ENCODE measurements around the gene PSME2. TPM values are rescaled to one million over a fixed set of nuclear protein-coding genes. Genes with fewer than 3 reads are reported as not detected.

The PSME2 gene
- total and polyA plus RNA-seq, 2 of the 13 experiments (the other 11 are each of a cell fraction or from before 2014, with no cell fraction given): 332 to 716 TPM

DNA sequence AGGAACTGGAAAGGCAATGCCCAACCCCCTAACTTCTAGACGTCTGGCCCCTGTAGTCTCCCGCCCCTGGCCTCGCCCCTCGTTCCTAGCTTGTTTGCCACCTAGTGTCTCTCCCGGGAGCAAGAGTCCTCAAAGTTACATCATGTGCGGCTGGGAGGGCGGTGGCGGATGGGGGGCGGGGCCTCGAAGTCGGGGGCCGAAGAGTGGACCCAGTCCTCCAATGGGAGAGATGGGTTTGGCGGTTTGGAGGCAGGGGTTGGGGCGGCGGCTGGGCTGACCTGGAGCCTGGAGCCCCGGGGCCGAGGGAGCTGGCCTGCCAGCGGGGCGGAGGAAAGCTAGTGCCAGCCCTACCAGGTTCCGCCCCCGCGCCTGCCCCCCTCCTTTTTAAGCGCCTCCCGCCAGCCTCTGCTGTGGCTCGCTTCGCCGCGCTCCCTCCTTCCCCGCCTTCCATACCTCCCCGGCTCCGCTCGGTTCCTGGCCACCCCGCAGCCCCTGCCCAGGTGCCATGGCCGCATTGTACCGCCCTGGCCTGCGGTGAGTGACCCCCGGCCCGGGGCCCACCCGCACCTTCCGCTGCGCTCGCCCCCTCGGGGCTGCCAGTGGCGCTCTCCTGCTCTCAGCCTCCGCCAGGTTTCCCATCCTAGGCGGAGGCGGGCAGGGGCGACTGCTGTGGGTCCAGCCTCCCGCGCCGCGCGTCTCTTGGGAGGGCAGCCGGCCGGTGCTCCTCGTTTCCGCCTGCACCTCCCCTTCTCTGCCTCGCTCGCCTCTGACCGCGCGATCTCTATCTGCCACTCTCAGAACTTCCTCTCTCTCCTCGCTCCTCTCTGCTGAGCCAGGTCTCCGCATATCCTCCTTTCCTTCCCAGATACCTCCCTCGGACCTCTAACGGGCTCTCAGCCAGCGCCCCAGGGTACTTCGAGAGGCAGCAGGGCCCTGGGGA is 52.2 kb downstream of the PSME2 start, which contains the start of gene PCK2 (continued):
- TF ChIP-seq, protein P1, sequence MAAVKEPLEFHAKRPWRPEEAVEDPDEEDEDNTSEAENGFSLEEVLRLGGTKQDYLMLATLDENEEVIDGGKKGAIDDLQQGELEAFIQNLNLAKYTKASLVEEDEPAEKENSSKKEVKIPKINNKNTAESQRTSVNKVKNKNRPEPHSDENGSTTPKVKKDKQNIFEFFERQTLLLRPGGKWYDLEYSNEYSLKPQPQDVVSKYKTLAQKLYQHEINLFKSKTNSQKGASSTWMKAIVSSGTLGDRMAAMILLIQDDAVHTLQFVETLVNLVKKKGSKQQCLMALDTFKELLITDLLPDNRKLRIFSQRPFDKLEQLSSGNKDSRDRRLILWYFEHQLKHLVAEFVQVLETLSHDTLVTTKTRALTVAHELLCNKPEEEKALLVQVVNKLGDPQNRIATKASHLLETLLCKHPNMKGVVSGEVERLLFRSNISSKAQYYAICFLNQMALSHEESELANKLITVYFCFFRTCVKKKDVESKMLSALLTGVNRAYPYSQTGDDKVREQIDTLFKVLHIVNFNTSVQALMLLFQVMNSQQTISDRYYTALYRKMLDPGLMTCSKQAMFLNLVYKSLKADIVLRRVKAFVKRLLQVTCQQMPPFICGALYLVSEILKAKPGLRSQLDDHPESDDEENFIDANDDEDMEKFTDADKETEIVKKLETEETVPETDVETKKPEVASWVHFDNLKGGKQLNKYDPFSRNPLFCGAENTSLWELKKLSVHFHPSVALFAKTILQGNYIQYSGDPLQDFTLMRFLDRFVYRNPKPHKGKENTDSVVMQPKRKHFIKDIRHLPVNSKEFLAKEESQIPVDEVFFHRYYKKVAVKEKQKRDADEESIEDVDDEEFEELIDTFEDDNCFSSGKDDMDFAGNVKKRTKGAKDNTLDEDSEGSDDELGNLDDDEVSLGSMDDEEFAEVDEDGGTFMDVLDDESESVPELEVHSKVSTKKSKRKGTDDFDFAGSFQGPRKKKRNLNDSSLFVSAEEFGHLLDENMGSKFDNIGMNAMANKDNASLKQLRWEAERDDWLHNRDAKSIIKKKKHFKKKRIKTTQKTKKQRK (IDR thresholded peaks at IDR 0.05; ENCODE audit: low read length): no peak
- no peak for TF ChIP-seq HNF1B (CRISPR knock-in tag; IDR thresholded peaks at IDR 0.05)
- peak; percentile 99 for TF ChIP-seq BRD4 (CRISPR knock-in tag; IDR thresholded peaks at IDR 0.05)
- no peak for TF ChIP-seq NBN (conservative IDR thresholded peaks at IDR 0.05)
- TF ChIP-seq RXRA (CRISPR knock-in tag; IDR thresholded peaks at IDR 0.05): peak; percentile 90
- TF ChIP-seq ZSCAN21 (CRISPR knock-in tag; IDR thresholded peaks at IDR 0.05; ENCODE audit: borderline replicate concordance): no peak
- TF ChIP-seq ZNF329 (CRISPR knock-in tag; IDR thresholded peaks at IDR 0.05; ENCODE audit: low read depth): no peak
- peak; percentile 96 for TF ChIP-seq SAP130 (CRISPR knock-in tag; IDR thresholded peaks at IDR 0.05; ENCODE audit: low read depth)
- TF ChIP-seq CERS6 (CRISPR knock-in tag; IDR thresholded peaks at IDR 0.05): peak; percentile 88; the same call in 1 of the 2 replicates
- no peak for TF ChIP-seq POLR2AphosphoS2 (IDR thresholded peaks at IDR 0.05; ENCODE audit: low read depth, low read length)
- TF ChIP-seq ZBTB42 (CRISPR knock-in tag; IDR thresholded peaks at IDR 0.05): peak; percentile 86
- peak; percentile 90 for TF ChIP-seq SNAI1 (CRISPR knock-in tag; IDR thresholded peaks at IDR 0.05; ENCODE audit: borderline replicate concordance)
- TF ChIP-seq KDM5A (IDR thresholded peaks at IDR 0.05; ENCODE audit: borderline replicate concordance, low read length): peak; percentile 42; the same call in 1 of the 2 replicates
- peak; percentile 98 for TF ChIP-seq HOXD1 (CRISPR knock-in tag; IDR thresholded peaks at IDR 0.05)
- peak; percentile 53; the same call in 1 of the 2 replicates for TF ChIP-seq HMG20B (CRISPR knock-in tag; conservative IDR thresholded peaks at IDR 0.05)
- TF ChIP-seq KAT8 (CRISPR knock-in tag; IDR thresholded peaks at IDR 0.05): peak; percentile 93
- TF ChIP-seq ZNF263 (CRISPR knock-in tag; IDR thresholded peaks at IDR 0.05): 0 out of 2 replicates have a peak, but pooled peaks have one; percentile 66
- TF ChIP-seq PCBP2 (optimal IDR thresholded peaks at IDR 0.05; ENCODE audit: low read depth, low read length, poor library complexity, severe bottlenecking): peak; percentile 100
- TF ChIP-seq ZC3H4 (CRISPR knock-in tag; IDR thresholded peaks at IDR 0.05; ENCODE audit: borderline replicate concordance): peak; percentile 96
- TF ChIP-seq ZNF205 (CRISPR knock-in tag; IDR thresholded peaks at IDR 0.05): peak; percentile 96
- TF ChIP-seq, protein P2, sequence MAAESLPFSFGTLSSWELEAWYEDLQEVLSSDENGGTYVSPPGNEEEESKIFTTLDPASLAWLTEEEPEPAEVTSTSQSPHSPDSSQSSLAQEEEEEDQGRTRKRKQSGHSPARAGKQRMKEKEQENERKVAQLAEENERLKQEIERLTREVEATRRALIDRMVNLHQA (CRISPR knock-in tag; IDR thresholded peaks at IDR 0.05): no peak
- peak; percentile 87 for TF ChIP-seq YEATS2 (CRISPR knock-in tag; IDR thresholded peaks at IDR 0.05; ENCODE audit: borderline replicate concordance)
- peak; percentile 25; the same call in 1 of the 2 replicates for TF ChIP-seq SMAD9 (CRISPR knock-in tag; IDR thresholded peaks at IDR 0.05)
- TF ChIP-seq ATRX (CRISPR knock-in tag; IDR thresholded peaks at IDR 0.05; ENCODE audit: borderline replicate concordance): peak; percentile 19
